Thyroid gland (tissue), 4 donors: ENCODE results near the gene CBFA2T3. TPM values are rescaled to one million over a fixed set of nuclear protein-coding genes. Genes with fewer than 3 reads are reported as not detected.

Experiments
- DNase-seq, 2 donors: peaks; one replicate each; pipeline ENCODE4 v3.0.0-alpha.2; 2019
- H3K27ac ChIP-seq, 3 donors: fragments of 200-600 bp; sonication (generic); 1 replicate in 2 of 3; 2 replicates in 1 of 3; pipeline ENCODE4 v1.5.1; 2016 to 2019; ENCODE audit warnings: mild to moderate bottlenecking in 1 of 3, moderate library complexity in 1 of 3
- H3K27me3 ChIP-seq: fragments of 200-600 bp; sonication (generic); one replicate; pipeline ENCODE4 v1.5.1; 2019
- H3K36me3 ChIP-seq, 2 donors: fragments of 200-600 bp; sonication (generic); one replicate each; pipeline ENCODE4 v1.5.1; 2016 to 2019
- H3K4me1 ChIP-seq, 2 donors: fragments of 200-600 bp; sonication (generic); one replicate each; pipeline ENCODE4 v1.5.1; 2017 to 2019
- H3K4me3 ChIP-seq, 3 donors: fragments of 200-600 bp; sonication (generic); replicated peaks in 1 of 3; 1 replicate in 2 of 3; 2 replicates in 1 of 3; pipeline ENCODE4 v1.5.1; 2016; ENCODE audit warnings: mild to moderate bottlenecking in 1 of 3
- H3K9me3 ChIP-seq: fragments of 200-600 bp; sonication (generic); one replicate; pipeline ENCODE4 v1.5.1; 2017
- CTCF ChIP-seq, 6 experiments: fragments of 200-600 bp in 3 of 6; fragments of 450-650 bp in 3 of 6; sonication (generic) in 3 of 6; IDR thresholded peaks; one replicate each; pipeline ENCODE4 v1.5.1; 2016 to 2019; ENCODE audit warnings: antibody characterized with exemption in 6 of 6, mild to moderate bottlenecking in 2 of 6, inconsistent platforms in 1 of 6, moderate library complexity in 1 of 6
- POLR2A ChIP-seq, 2 donors: fragments of 450-650 bp; IDR thresholded peaks; one replicate each; pipeline ENCODE4 v1.6.1; 2017; ENCODE audit warnings: antibody characterized with exemption in 2 of 2, mild to moderate bottlenecking in 2 of 2, moderate library complexity in 1 of 2
- WGBS, 2 donors: methylation state at CpG; one replicate each; pipeline ENCODE4 v1.1.5; 2017; 5-methylcytosine and 5-hydroxymethylcytosine counted together
- intact Hi-C: fragments of 100-400 bp; cut with DNase I; formaldehyde crosslinking; loops from one replicate; pipeline ENCODE4 v1.15.1; 2023
- total RNA-seq, 4 donors: library from RNA; depleted of rRNA; stranded (reverse); fragments of >200 nt; gene quantifications; one replicate each; pipeline ENCODE4 v1.2.3, GENCODE V29; 2016

Gene CBFA2T3
- total RNA-seq, 4 donors from 2014 or later, result 1.3 to 3.8 (median 2.6) TPM

GRCh38 chr16:88856828-88857727, 119.9 kb downstream of the CBFA2T3 start, which contains the start of the genes GALNS and TRAPPC2L:
Gene GALNS, minus strand, starts transcription at chr16:88856947. Its CDS starts 70 bp downstream, at chr16:88856877.
Gene TRAPPC2L, plus strand, starts transcription at chr16:88857127. Its CDS starts 24 bp downstream, at chr16:88857151.
- intact Hi-C loops, result loop anchor here (5.0 kb wide), 1 partner anchor 45 kb away; the partner anchor contains the start of gene APRT
- peaks cover 14 to 17% of the 10 kb centered on the region in 2 donors for H3K4me1 ChIP-seq
- WGBS, 2 donors, result 0 to 1% methylated on average over 36 to 52 of the region's 87 CpGs

GRCh38 chr16:88856122-88856827, 120.7 kb downstream of the CBFA2T3 start:
- no peak for TF ChIP-seq CTCF (IDR thresholded peaks at IDR 0.05)
- TF ChIP-seq POLR2A (IDR thresholded peaks at IDR 0.05), result no peak
- WGBS, 2 donors, result 35% methylated on average over 13 of the region's 53 CpGs; no CpG with 5 or more reads in 1 of the 2 donors
- Histone ChIP-seq H3K27me3 (no peaks in the 10 kb centered on the region), H3K27ac (peak overlapping the region in 2 of 3 donors; percentile 53 to 56), H3K4me1 (peaks cover 14 to 17% of the 10 kb centered on the region in 2 donors), H3K9me3 (no peaks in the 10 kb centered on the region), H3K36me3 (peaks cover 20% of the 10 kb centered on the region in 2 donors), H3K4me3 (peak overlapping the region in 2 of 3 donors; percentile 56 to 98)
- intact Hi-C loops, result loop anchor here (5.0 kb wide), 1 partner anchor 44 kb away; the partner anchor contains the start of gene APRT
- peak in 1 of 2 donors; percentile 23 for DNase-seq

More at GRCh38 chr16:88856828-88857727, 119.9 kb downstream of the CBFA2T3 start, which contains the start of the genes GALNS and TRAPPC2L:
- peak; percentile 99 for DNase-seq
- H3K36me3 ChIP-seq, result peaks cover 22 to 28% of the 10 kb centered on the region in 2 donors
- H3K4me3 ChIP-seq, result peak within 1 kb of the TSS; percentile 56 to 98 (median 88)
- peak; percentile 57 to 91 for TF ChIP-seq POLR2A (IDR thresholded peaks at IDR 0.05)
- peak in 1 of 6 experiments; percentile 28 for TF ChIP-seq CTCF (IDR thresholded peaks at IDR 0.05)
- no peaks in the 10 kb centered on the region for H3K27me3 ChIP-seq
- H3K9me3 ChIP-seq, result no peaks in the 10 kb centered on the region
- H3K27ac ChIP-seq, result peak within 1 kb of the TSS; percentile 53 to 70 (median 56)

- H3K27ac ChIP-seq, result peak overlapping the region in 1 of 3 donors; percentile 53
- 87 to 89% methylated on average over 4 to 12 of the region's 13 CpGs for WGBS, 2 donors
- H3K4me1 ChIP-seq, result peaks cover 14 to 17% of the 10 kb centered on the region in 2 donors
- peaks cover 14 to 16% of the 10 kb centered on the region in 2 donors for H3K36me3 ChIP-seq
- DNase-seq, result no peak
- H3K27me3 ChIP-seq, result no peaks in the 10 kb centered on the region
- H3K4me3 ChIP-seq, result peak overlapping the region in 1 of 3 donors; percentile 98
- H3K9me3 ChIP-seq, result no peaks in the 10 kb centered on the region
- no peak for TF ChIP-seq POLR2A (IDR thresholded peaks at IDR 0.05)
- TF ChIP-seq CTCF (IDR thresholded peaks at IDR 0.05), result no peak
- intact Hi-C loops, result loop anchor here (5.0 kb wide), 1 partner anchor 43 kb away; the partner anchor contains the start of gene APRT
These were observed 121.3 kb downstream of the CBFA2T3 start for GRCh38 chr16:88855736-88856121.

- no peak for TF ChIP-seq CTCF (IDR thresholded peaks at IDR 0.05)
- no peak for TF ChIP-seq POLR2A (IDR thresholded peaks at IDR 0.05)
- peaks cover 14 to 17% of the 10 kb centered on the region in 2 donors for H3K4me1 ChIP-seq
These were observed 121.8 kb downstream of the CBFA2T3 start for GRCh38 chr16:88855176-88855575.

More at GRCh38 chr16:88855176-88855575, 121.8 kb downstream of the CBFA2T3 start:
- DNase-seq, result no peak
- Histone ChIP-seq H3K27ac (no peak overlapping the region), H3K36me3 (peaks cover 9 to 10% of the 10 kb centered on the region in 2 donors), H3K4me3 (no peak overlapping the region), H3K27me3 (no peaks in the 10 kb centered on the region), H3K9me3 (no peaks in the 10 kb centered on the region)
- 85 to 88% methylated on average over 8 of the region's 8 CpGs for WGBS, 2 donors
- intact Hi-C loops, result loop anchor here (5.0 kb wide), 1 partner anchor 43 kb away; the partner anchor contains the start of gene APRT
